Calu3 (cell line): ENCODE results near the gene CLPTM1. TPM values are rescaled to one million over a fixed set of nuclear protein-coding genes. Genes with fewer than 3 reads are reported as not detected.

Source experiments
- BruUV-seq: library from RNA; stranded (reverse); fragments of 400-500 nt; replicated peaks from 2 replicates; lab custom pipeline; 2021; lab: Mats Ljungman, UMichigan
- CTCF ChIA-PET: fragments of 300-600 bp; sonication (Branson Sonifier 250); formaldehyde crosslinking; loops from one replicate; lab custom pipeline; 2022; ENCODE audit warnings: antibody characterized with exemption; lab: Charles Lee
- DNase-seq: peaks from one replicate; pipeline ENCODE4 v3.0.0; 2022
- H3K27ac Mint-ChIP-seq: one replicate; pipeline ENCODE4 v1.8.0; 2022; ENCODE audit warnings: mixed read lengths; ENCODE audit not compliant: unreplicated experiment
- H3K27me3 Mint-ChIP-seq: one replicate; pipeline ENCODE4 v1.8.0; 2022; ENCODE audit warnings: mixed read lengths; ENCODE audit not compliant: unreplicated experiment
- H3K36me3 Mint-ChIP-seq: one replicate; pipeline ENCODE4 v1.8.0; 2022; ENCODE audit warnings: mild to moderate bottlenecking, moderate library complexity, mixed read lengths; ENCODE audit not compliant: insufficient read depth, unreplicated experiment
- H3K4me1 Mint-ChIP-seq: one replicate; pipeline ENCODE4 v1.8.0; 2022; ENCODE audit warnings: mild to moderate bottlenecking, low read depth, mixed read lengths; ENCODE audit not compliant: unreplicated experiment
- H3K4me3 Mint-ChIP-seq: one replicate; pipeline ENCODE4 v1.8.0; 2022; ENCODE audit warnings: mild to moderate bottlenecking, low read depth, moderate library complexity, mixed read lengths; ENCODE audit not compliant: unreplicated experiment
- H3K9me3 Mint-ChIP-seq: one replicate; pipeline ENCODE4 v1.8.0; 2022; ENCODE audit warnings: low read depth, mixed read lengths; ENCODE audit not compliant: unreplicated experiment
- intact Hi-C: fragments of 100-400 bp; cut with micrococcal nuclease; formaldehyde crosslinking; loops from one replicate; pipeline ENCODE4 v1.10.0; 2022; ENCODE audit not compliant: unreplicated experiment
- total RNA-seq: library from RNA; stranded (reverse); gene quantifications from 2 replicates; pipeline ENCODE4 v1.2.3, GENCODE V29; 2022
- TF ChIP-seq, protein P1 (sequence below): fragments of 200-600 bp; IDR thresholded peaks from one replicate; pipeline ENCODE4 v1.8.0; 2022; ENCODE audit warnings: antibody characterized with exemption; ENCODE audit not compliant: unreplicated experiment

The CLPTM1 gene
- total RNA-seq, 1 experiment from 2014 or later: 183 TPM

DNA sequence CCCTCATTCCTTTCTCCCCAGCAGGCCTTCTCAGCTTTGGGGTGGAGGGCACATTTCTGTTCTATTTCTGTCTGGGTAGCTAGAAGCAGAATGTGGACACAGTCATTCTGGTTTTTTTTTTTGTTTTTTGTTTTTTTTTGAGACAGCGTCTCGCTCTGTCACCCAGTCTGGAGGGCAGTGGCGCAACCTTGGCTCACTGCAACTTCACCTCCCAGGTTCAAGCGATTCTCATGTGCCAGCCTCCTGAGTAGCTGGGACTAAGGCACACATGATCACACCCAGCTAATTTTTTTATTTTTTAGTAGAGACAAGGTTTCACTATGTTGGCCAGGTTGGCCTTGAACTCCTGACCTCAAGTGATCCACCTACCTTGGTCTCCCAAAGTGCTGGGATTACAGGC lies 20.3 kb downstream of the CLPTM1 start:
- TF ChIP-seq, protein P1, sequence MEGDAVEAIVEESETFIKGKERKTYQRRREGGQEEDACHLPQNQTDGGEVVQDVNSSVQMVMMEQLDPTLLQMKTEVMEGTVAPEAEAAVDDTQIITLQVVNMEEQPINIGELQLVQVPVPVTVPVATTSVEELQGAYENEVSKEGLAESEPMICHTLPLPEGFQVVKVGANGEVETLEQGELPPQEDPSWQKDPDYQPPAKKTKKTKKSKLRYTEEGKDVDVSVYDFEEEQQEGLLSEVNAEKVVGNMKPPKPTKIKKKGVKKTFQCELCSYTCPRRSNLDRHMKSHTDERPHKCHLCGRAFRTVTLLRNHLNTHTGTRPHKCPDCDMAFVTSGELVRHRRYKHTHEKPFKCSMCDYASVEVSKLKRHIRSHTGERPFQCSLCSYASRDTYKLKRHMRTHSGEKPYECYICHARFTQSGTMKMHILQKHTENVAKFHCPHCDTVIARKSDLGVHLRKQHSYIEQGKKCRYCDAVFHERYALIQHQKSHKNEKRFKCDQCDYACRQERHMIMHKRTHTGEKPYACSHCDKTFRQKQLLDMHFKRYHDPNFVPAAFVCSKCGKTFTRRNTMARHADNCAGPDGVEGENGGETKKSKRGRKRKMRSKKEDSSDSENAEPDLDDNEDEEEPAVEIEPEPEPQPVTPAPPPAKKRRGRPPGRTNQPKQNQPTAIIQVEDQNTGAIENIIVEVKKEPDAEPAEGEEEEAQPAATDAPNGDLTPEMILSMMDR: no peak
- no peak overlapping the region for H3K4me3 Mint-ChIP-seq
- H3K36me3 Mint-ChIP-seq: peaks cover 52% of the 10 kb centered on the region
- CTCF ChIA-PET: interaction anchor here (1.1 kb wide), 1 partner anchor 26 kb away, joined by 8 read pairs; the partner anchor contains the start of gene RELB
- no TSS peak for BruUV-seq
- H3K4me1 Mint-ChIP-seq: no peaks in the 10 kb centered on the region
- no peaks in the 10 kb centered on the region for H3K9me3 Mint-ChIP-seq
- DNase-seq: no peak
- H3K27ac Mint-ChIP-seq: no peak overlapping the region
- intact Hi-C loops: no loop called here
- H3K27me3 Mint-ChIP-seq: no peaks in the 10 kb centered on the region

DNA sequence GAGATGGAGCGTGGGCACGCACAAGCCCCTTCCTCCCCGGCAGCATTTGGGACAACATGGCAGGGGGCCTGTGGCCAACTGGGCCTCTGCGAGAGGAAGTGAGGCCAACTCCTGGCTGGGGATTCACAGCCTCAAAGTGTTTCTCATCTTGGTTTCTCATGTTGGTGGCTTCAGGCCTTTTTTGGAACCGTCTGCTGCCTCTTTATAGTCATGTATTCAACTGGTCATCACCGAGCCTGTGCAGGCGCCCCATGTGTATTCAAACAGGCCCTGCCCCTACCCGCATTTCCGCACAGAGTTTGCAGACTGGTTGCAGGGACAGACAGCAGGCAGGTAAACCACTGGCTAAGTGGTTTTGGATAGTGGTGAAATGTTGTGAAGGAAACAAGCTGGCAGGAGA lies 28.8 kb downstream of the CLPTM1 start:
- BruUV-seq: no TSS peak
- CTCF ChIA-PET: interaction anchor here (0.6 to 0.7 kb wide), 2 partner anchors 49 to 138 kb away, joined by 3 read pairs; partner anchors contain the start of gene NECTIN2
- peaks cover 51% of the 10 kb centered on the region for H3K36me3 Mint-ChIP-seq
- no peak overlapping the region for H3K4me3 Mint-ChIP-seq
- H3K27me3 Mint-ChIP-seq: no peaks in the 10 kb centered on the region
- TF ChIP-seq, protein P1: no peak
- H3K9me3 Mint-ChIP-seq: no peaks in the 10 kb centered on the region
- no peak for DNase-seq
- intact Hi-C loops: no loop called here
- peaks cover 7% of the 10 kb centered on the region for H3K4me1 Mint-ChIP-seq
- no peak overlapping the region for H3K27ac Mint-ChIP-seq

DNA sequence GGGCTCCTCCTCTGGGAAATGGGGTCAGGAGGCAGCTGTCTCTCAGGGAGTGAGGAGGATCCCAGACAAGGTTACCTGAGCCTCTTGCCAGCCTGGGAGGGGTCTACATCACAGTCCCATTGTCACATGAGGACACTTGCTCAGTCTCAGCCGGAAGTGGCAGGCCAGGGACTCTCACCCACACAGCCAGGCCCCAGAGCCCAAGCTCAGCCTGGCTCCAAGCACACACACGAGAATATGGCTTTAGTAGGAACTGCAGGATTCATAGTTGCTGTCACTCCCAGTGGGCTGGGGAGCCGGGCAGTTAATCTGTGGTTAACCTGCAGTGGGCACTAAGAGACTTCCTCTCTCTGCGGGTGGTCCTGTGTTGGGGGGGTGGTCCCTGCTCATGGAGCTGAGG lies 30.3 kb downstream of the CLPTM1 start:
- Mint-ChIP-seq H3K9me3 (no peaks in the 10 kb centered on the region), H3K36me3 (peaks cover 52% of the 10 kb centered on the region), H3K27ac (no peak overlapping the region), H3K4me1 (peaks cover 7% of the 10 kb centered on the region), H3K27me3 (no peaks in the 10 kb centered on the region), H3K4me3 (no peak overlapping the region)
- BruUV-seq: no TSS peak
- TF ChIP-seq, protein P1: no peak
- CTCF ChIA-PET: no interaction called here
- intact Hi-C loops: no loop called here
- no peak for DNase-seq

DNA sequence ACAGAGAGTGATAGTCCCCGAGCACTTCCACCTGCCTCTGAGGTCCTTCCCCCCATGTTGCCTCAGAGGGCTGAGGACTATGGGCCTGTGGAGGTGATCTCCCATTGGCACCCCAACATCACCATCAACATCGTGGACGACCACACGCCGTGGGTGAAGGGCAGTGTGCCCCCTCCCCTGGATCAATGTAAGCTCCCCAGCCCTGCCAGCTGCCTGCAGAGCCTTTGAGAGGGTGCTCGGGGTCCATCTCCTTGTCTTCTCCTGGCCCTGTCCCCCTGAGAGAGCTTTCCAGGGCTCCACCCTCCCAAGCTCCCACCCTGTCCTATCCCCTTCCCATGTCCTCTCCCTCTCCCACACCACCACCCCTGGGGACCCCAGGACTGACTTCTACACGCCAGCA lies 31.2 kb downstream of the CLPTM1 start:
- Mint-ChIP-seq H3K4me1 (peaks cover 7% of the 10 kb centered on the region), H3K4me3 (no peak overlapping the region), H3K9me3 (no peaks in the 10 kb centered on the region), H3K27me3 (no peaks in the 10 kb centered on the region), H3K27ac (no peak overlapping the region), H3K36me3 (peaks cover 52% of the 10 kb centered on the region)
- CTCF ChIA-PET: no interaction called here
- no peak for DNase-seq
- intact Hi-C loops: no loop called here
- TF ChIP-seq, protein P1: no peak
- no TSS peak for BruUV-seq
